Esophagus muscularis mucosa (tissue), 4 donors: ENCODE data around the gene FABP2. TPM values are rescaled to one million over a fixed set of nuclear protein-coding genes. Genes with fewer than 3 reads are reported as not detected.

Experiments
- DNase-seq: peaks from one replicate; pipeline ENCODE4 v3.0.0-alpha.2; 2017; ENCODE audit errors: extremely low spot score
- H3K27ac ChIP-seq, 4 donors: fragments of 200-600 bp; sonication (generic); replicated peaks in 1 of 4; 1 replicate in 3 of 4; 2 replicates in 1 of 4; pipeline ENCODE4 v1.5.1; 2016 to 2019; ENCODE audit warnings: mild to moderate bottlenecking in 1 of 4
- H3K27me3 ChIP-seq, 4 donors: fragments of 200-600 bp; sonication (generic); one replicate each; pipeline versions ENCODE4 v1.5.1 to v1.6.0; 2016 to 2019
- H3K36me3 ChIP-seq, 4 donors: fragments of 200-600 bp; sonication (generic); one replicate each; pipeline ENCODE4 v1.5.1; 2016 to 2019
- H3K4me1 ChIP-seq, 4 donors: fragments of 200-600 bp; sonication (generic); one replicate each; pipeline ENCODE4 v1.5.1; 2016 to 2019
- H3K4me3 ChIP-seq, 4 donors: fragments of 200-600 bp; sonication (generic); 1 replicate in 2 of 4; 2 replicates in 2 of 4; pipeline ENCODE4 v1.5.1; 2016 to 2019; ENCODE audit warnings: mild to moderate bottlenecking in 4 of 4, moderate library complexity in 1 of 4
- H3K9me3 ChIP-seq, 4 donors: fragments of 200-600 bp; sonication (generic); 1 replicate in 3 of 4; 2 replicates in 1 of 4; pipeline ENCODE4 v1.5.1; 2016 to 2019
- CTCF ChIP-seq, 3 experiments: fragments of 200-600 bp in 2 of 3; fragments of 450-650 bp in 1 of 3; sonication (generic) in 2 of 3; IDR thresholded peaks; one replicate each; pipeline ENCODE4 v1.5.1; 2017 to 2019; ENCODE audit warnings: antibody characterized with exemption in 3 of 3, mild to moderate bottlenecking in 2 of 3, moderate library complexity in 1 of 3
- EP300 ChIP-seq: sonication (generic); formaldehyde crosslinking; IDR thresholded peaks from one replicate; pipeline ENCODE4 v1.6.1; 2017; ENCODE audit warnings: antibody characterized with exemption
- POLR2A ChIP-seq: fragments of 450-650 bp; IDR thresholded peaks from one replicate; pipeline ENCODE4 v1.6.1; 2017; ENCODE audit warnings: antibody characterized with exemption, moderate library complexity, mild to moderate bottlenecking, low read depth
- POLR2AphosphoS5 ChIP-seq, 2 donors: sonication (generic); formaldehyde crosslinking; IDR thresholded peaks; one replicate each; pipeline ENCODE4 v1.6.1; 2017; ENCODE audit warnings: antibody characterized with exemption in 2 of 2
- WGBS: methylation state at CpG from one replicate; pipeline ENCODE4 v1.1.5; 2018; 5-methylcytosine and 5-hydroxymethylcytosine counted together
- intact Hi-C: fragments of 100-400 bp; cut with DNase I; formaldehyde crosslinking; loops from one replicate; pipeline ENCODE4 v1.15.1; 2023
- total RNA-seq, 4 donors: library from RNA; depleted of rRNA; stranded (reverse); fragments of >200 nt; gene quantifications; one replicate each; pipeline versions ENCODE4 v1.1.0 to v1.2.1, GENCODE V29; 2016

Gene FABP2
- total RNA-seq, 4 donors from 2014 or later: not detected

- intact Hi-C loops: no loop called here
- no peak overlapping the region for H3K27ac ChIP-seq
- DNase-seq: no peak
- H3K4me1 ChIP-seq: peaks cover 21 to 39% (median 33%) of the 10 kb centered on the region in 4 donors
- H3K36me3 ChIP-seq: peaks cover 7 to 36% (median 23%) of the 10 kb centered on the region in 4 donors
- TF ChIP-seq POLR2AphosphoS5 (IDR thresholded peaks at IDR 0.05) (no peak), POLR2A (no peak), EP300 (no peak)
- 95% methylated on average over 1 of the region's 1 CpG for WGBS
- no peaks in the 10 kb centered on the region for H3K9me3 ChIP-seq
- H3K4me3 ChIP-seq: no peak overlapping the region
- no peaks in the 10 kb centered on the region for H3K27me3 ChIP-seq
These were observed 24.1 kb downstream of the FABP2 start for GRCh38 chr4:119297795-119298194.

GRCh38 chr4:119296356-119296755 lies 25.6 kb downstream of the FABP2 start:
- Histone ChIP-seq H3K36me3 (peaks cover 10 to 50% (median 30%) of the 10 kb centered on the region in 4 donors), H3K4me1 (peaks cover 21 to 39% (median 33%) of the 10 kb centered on the region in 4 donors), H3K9me3 (no peaks in the 10 kb centered on the region), H3K27ac (no peak overlapping the region), H3K4me3 (no peak overlapping the region), H3K27me3 (no peaks in the 10 kb centered on the region)
- WGBS: 100% methylated on average over 2 of the region's 2 CpGs
- intact Hi-C loops: no loop called here
- TF ChIP-seq POLR2AphosphoS5 (IDR thresholded peaks at IDR 0.05) (peak in 1 of 2 donors; percentile 16), CTCF (IDR thresholded peaks at IDR 0.05) (no peak)
- DNase-seq: no peak

- intact Hi-C loops: no loop called here
- no peak overlapping the region for H3K4me3 ChIP-seq
- H3K4me1 ChIP-seq: peaks cover 6 to 12% (median 10%) of the 10 kb centered on the region in 4 donors
- H3K27me3 ChIP-seq: no peaks in the 10 kb centered on the region
- H3K9me3 ChIP-seq: no peaks in the 10 kb centered on the region
- WGBS: 86% methylated on average over 1 of the region's 1 CpG
- H3K36me3 ChIP-seq: peaks cover 12 to 55% (median 18%) of the 10 kb centered on the region in 4 donors
- H3K27ac ChIP-seq: no peak overlapping the region
- TF ChIP-seq CTCF (IDR thresholded peaks at IDR 0.05): no peak
- no peak for TF ChIP-seq POLR2AphosphoS5 (IDR thresholded peaks at IDR 0.05)
- no peak for TF ChIP-seq POLR2A
- TF ChIP-seq EP300: no peak
- no peak for DNase-seq
These were observed 31.3 kb downstream of the FABP2 start for GRCh38 chr4:119290598-119290997.

GRCh38 chr4:119289313-119289712 lies 32.6 kb downstream of the FABP2 start:
- Histone ChIP-seq H3K36me3 (peaks cover 12 to 50% (median 18%) of the 10 kb centered on the region in 4 donors), H3K9me3 (no peaks in the 10 kb centered on the region), H3K27me3 (no peaks in the 10 kb centered on the region), H3K27ac (no peak overlapping the region), H3K4me3 (no peak overlapping the region), H3K4me1 (peaks cover 19 to 25% (median 22%) of the 10 kb centered on the region in 4 donors)
- intact Hi-C loops: loop anchor here (5.0 kb wide), 1 partner anchor 247 kb away; no protein-coding TSS in a partner anchor
- TF ChIP-seq POLR2A: no peak
- no peak for TF ChIP-seq POLR2AphosphoS5 (IDR thresholded peaks at IDR 0.05)
- no peak for TF ChIP-seq EP300
- no peak for TF ChIP-seq CTCF (IDR thresholded peaks at IDR 0.05)
- no peak for DNase-seq
- 97% methylated on average over 5 of the region's 5 CpGs for WGBS

- H3K4me1 ChIP-seq: peaks cover 31 to 51% (median 36%) of the 10 kb centered on the region in 4 donors
- intact Hi-C loops: loop anchor here (5.0 kb wide), 1 partner anchor 244 kb away; no protein-coding TSS in a partner anchor
- no peaks in the 10 kb centered on the region for H3K27me3 ChIP-seq
- no peak overlapping the region for H3K4me3 ChIP-seq
- 18% methylated on average over 3 of the region's 3 CpGs for WGBS
- no peak for DNase-seq
- peaks cover 0 to 28% (median 4%) of the 10 kb centered on the region in 4 donors for H3K36me3 ChIP-seq
- H3K27ac ChIP-seq: peak overlapping the region in 1 of 4 donors; percentile 1
- TF ChIP-seq CTCF (IDR thresholded peaks at IDR 0.05) (peak; percentile 61 to 73 (median 63)), POLR2A (no peak), POLR2AphosphoS5 (IDR thresholded peaks at IDR 0.05) (no peak), EP300 (no peak)
- H3K9me3 ChIP-seq: no peaks in the 10 kb centered on the region
These were observed 35.4 kb downstream of the FABP2 start for GRCh38 chr4:119286377-119287002.
